Stimulated activated CD4-positive, alpha-beta T cell treated with anti-CD3 and anti-CD28 coated beads, Interleukin-1b, Interleukin-23, amount 100 ng/mL, for 1 hour (primary cell): Measurements from ENCODE around the gene FAM53B.

Source experiments
- DNase-seq, 2 donors: peaks; one replicate each; pipeline ENCODE4 v3.0.0-alpha.2; 2020; ENCODE audit warnings: low read depth in 2 of 2

FAM53B gene

DNA sequence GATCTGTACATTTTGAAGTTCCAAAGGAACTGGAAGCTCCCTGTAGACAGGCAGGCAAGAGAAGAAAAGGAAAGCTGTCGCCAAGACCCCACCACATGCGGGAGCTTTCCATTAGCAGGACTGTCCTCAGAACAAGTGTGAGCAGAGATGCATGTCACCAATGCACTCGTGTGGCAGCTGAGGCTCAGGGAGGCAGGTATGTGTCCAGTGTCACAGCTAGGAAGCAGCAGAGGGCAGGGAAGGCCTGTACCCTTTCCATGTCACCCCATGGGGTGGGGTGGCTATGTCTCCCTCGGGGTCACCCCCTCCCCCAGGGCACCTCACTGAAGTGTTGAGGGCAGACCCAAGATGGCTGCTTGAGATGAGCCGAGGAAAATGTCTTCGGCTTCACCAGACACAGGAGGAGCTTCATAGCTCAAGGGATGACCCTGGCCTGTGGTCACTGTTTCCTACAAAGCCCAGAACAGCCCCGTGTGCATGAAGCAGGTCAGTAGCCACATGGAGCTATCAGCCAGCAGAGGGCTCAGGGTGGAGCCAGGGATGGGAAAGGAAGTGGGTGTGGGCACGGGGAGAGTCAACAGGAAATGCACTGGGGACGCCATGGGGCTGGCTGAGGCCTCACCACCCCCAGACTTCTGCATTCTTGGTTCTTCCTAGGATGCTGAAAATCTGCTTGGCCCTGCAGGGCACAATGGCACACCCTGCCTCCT is 96.6 kb downstream of the FAM53B start:
- DNase-seq: peak in 1 of 2 donors; percentile 57

DNA sequence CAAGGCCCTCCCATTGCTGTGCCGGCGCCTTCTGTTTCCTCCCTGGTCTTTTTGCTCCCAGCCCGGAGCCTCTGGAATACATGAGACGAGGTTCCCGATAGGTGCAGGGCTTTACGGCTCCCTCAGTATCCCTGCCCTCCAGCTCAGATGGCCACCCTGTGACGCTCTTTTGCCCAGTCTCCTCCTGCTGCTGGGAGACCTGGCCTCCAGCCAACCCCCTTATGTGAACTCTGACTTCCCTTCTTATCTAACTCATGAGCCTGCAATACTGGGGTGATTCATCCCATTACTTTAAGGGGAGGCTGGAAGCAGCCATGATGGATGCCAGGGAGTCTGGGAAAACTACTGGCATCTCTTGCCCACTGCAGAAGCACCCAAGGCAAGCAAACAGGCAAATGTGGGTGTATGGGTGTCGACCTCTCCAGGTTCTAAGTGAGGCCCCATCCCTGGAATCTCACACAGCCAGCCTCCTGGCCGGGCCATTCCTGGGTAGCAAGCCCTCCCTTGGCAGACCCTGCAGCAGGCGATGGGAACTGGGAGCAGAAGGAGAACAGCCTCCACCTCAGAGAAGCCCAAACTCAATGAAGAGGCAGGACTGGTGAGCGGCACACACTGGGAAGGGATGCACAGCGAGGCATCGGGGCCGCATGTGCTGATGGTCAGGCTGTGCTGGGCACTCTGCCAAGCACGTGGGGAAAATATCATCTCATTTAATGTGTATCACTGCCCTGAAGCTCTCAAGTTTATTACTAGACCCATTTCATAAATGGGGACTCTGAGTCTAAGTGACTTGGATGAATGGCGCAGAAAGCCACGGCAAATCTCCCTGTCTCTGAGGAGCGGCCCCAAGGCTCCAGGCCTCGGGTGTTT is 97.5 kb downstream of the FAM53B start:
- DNase-seq: no peak

DNA sequence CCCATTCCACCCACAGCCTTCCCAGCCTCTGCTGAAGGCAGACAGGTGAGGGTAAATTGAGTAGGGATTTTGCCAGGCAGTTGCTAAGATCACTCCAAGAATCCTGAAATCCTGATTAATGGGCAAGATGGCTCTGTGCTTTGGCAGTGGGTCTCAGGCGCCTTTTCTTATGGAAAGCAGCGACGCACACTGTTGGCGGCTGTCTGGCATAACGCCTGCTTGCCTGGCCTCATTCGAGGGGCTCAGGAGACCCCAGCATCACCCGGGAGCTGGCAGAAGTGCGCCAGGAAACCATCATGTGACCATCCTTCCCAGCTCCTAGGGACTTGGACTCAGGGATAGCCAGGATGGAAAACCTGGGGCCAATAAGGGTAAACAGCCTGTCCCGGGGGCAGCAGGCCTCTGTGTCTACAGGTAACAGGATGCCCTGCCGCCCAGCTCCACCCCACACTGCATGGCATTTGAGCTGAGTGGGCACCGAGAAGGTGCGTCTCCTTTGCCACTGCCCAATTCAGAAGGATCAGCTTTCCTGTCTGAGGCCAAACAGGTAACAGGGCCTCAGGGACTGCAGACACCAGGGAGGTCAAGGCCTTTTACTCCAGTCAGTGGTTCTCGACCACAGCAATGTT is 98.6 kb downstream of the FAM53B start:
- no peak for DNase-seq

DNA sequence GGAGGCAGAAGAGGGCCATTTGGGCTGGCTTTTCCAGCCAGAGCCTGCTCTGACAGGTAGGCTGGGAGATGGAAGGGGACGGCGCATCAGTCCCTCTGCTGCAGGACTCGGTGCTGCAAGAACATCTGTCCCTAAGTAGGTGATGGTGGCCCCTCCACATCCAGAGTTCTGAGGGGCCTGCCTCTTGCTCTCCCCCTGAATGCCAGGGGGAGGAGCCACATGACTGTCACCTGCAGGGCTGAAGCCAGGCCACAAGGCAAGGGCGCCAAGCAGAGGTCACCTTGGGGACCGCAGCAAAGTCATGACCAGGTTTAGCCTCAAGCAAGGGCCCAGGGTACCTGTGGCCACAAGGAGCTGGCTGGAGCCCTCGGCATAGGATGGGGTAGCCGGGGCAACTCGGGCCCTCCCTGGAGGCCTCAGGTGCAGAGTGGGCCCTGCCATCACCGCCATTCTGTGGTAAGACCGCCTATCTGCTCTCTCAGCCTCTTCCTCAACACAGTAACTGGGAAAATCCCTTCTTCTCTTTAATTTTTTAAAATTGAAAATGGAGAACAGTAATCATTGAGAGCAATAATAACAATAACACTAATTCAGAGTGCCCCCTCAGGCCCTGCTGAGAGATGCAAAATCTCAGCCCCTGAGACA is 99.3 kb downstream of the FAM53B start:
- no peak for DNase-seq

DNA sequence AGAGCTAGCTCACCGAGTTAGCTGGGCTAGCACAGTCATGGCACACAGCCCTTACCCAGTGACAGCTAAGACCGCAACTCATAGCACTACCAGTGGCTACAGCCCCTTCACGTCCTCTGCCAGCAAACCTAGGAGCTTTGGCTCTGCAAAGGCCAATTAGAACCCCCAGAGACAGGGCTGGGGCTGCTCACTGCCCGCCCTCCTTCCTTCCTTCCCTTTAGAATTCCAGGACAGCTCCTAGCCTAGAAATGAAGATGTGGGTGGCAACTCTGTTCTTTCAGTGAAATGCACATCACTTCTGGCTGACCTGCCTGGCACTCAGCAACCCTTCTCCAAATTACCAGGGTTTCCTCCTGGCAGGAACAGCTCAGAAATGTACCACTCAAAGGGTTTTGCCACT is 99.9 kb downstream of the FAM53B start:
- no peak for DNase-seq

DNA sequence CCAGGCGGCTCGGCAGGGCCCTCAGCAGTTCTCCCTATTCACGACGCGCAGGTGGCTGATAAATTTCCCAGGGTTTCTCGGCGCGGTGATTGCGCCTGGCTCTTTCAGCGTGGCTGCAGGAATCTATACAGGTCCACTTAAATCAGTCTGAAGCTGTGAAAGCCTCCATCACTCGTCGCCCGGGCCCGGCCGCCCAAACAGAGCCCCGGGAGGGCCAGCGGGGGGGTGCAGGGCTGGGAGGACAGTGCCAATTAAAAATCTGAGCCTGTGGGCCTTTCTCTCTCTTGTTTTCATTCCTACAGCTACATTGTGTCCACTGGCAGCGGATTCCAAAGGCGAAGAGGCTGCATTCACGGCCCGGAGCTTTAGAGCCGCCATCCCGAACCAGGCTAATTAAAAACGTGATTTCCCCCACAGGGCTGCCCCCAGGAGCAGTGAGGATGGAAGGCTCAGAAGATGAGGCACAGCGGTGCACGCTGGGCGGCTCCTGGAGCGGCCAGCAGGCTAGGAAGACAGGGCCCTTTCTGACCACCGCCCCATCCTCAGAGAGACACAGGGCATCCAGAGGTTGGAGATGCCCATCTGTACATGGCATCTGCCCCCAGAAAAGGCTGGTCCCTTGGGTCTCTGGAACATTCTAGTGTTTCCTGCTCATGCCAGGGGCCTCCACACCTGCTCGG is 100.7 kb downstream of the FAM53B start:
- no peak for DNase-seq

DNA sequence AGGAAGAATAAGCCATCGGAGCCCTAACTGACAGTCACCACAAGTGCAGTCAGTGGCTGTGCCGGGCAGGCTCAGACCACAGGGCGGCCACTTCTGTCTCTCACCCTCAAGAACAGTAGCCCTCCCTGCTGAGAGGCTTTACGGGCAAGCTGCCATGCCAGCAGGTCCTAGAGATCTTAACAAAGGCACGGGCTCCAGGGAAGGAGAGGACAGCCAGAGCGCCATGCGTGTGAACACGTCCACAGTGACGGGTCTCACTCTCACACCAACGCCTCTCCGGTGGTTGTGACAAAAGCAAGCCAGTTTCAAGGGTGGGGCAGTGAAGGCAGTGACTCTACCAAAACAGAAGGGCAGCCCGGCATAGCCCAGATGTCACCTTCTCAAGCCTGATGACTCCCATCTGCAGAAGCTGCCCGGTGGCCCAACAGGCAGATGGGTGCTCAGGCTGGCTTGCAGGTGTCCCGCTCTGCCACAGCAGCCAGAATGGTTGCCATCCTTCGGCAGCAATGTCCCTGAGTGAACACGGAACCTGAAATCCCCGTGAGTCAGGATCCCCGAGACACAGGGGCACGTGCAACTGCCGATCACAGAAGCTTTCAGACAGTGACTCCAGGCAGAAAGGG is 102.0 kb downstream of the FAM53B start:
- DNase-seq: no peak

DNA sequence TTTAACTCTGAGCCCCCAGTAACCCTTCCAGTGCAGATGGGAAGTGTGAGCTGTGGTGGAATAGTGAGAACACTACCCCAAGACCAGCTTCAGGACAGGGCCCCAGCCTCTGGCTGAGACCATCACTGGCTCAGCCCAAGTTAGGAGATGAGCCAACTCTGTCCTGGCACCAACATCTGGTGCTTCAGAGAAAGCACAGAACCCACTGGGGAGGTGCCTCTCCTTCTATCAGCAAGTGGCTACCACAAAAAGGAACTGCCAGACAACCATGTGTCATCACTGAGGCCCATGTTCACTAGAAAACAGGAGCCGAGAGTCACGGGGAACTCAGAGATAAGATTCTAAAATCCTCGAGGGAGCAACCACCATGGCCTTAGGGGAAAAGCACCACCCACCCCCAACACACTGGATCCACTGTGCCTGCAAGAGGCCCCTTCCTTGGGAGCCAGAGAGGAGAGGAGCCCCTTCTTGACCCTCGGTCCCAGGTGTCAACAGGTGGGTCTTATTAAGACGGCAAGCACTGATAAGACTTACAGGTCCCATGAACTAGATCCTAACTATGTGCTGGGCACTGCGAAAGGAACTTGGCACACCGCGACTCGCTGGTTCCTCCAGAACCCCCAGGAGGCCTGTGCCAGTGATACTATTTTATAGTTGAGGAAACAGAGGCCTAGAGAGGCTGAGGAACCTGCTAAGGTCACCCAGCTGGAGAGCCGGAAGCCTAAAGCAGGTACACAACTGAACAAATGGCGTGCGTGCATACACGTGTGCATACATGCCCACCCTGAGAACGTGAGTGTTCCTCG is 102.7 kb downstream of the FAM53B start:
- DNase-seq: no peak

DNA sequence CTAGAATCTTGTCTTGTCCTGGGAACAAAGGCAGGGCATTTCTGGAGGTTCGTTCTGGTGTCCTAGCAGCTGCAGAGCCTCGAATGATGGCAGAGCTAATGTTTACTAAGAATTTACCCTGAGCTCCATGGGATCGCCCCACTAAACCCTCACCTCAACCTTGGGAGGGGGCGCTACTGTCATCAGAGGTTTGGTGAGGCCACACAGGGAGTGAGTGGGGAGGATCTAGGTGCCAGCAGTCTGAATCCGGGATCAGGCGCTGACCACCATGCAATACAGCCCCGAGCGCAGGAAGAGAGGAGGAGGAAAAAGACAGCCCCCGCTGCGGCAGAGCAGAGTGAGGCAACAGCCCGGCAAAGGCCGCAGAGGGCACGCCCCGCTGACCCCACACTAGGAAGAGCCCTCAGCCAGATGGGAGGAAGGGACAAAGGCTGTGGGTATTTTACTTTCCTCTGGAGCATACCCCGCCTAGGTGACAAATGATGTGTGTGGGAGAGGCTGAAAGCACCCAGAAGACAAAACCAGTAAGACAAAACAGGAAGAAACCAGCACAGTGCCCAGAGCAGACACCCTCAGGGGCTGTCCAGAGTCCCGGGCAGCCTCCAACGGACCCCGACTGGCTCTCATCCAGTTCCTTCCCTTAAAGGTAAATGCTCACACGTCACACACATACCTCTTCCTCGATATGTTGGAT is 103.5 kb downstream of the FAM53B start:
- DNase-seq: no peak

DNA sequence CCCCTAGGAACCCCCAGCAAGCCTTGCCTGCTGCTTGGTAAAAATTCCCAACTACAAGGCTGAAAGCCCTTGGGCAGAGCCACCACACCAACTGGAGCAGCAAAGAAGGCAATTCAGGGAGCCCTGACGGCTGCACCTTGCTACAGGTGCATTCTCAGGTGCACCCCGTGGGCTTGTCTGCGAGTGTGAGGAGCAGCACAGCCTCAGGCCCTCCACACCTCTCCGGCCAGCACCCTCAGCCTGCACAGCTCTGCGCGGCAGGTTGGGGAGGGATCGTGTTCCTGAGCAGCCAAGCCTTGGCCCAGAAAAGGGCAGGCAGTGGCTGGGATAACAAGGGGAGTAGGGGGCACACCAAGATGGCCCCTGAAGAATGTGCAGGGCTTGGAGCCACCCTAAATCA is 104.1 kb downstream of the FAM53B start:
- DNase-seq: no peak

DNA sequence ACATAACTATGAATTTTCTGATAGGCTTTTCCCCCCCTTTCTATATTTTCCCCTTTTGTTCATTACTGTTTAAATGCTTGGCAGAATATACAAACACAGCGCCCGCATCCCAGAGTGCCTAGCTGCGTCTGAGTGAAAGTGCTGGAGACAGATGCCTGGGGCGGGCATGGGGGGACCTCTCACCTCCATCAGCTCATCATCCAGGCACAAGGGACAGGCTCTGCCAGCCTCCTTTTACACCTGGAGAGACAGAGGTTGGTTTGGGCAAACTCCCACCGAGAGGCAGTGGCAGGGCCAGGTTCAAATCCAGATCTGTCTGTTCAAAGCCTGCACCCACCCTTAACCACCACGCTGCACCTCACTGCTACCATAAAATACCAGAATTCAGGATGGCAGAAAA is 104.5 kb downstream of the FAM53B start:
- no peak for DNase-seq

DNA sequence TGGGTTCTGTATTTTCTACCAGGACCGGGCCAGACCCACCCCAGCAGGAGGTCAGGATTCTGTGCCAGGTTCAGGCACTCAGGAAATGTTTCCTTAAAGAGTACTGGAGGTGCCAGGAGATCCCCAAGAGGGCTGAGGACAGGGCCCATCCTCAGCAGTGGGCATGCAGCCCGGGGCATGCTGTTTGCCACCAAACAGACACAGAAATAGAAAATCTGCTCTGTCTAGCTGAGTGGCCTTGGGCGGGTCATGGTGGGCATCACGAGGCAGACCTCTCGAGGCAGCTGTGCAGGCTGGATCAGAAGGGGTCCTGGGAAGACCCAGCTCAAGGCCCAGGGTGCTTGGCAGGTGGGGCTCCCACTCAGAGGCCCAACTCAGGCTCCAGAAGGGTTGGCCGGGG is 105.0 kb downstream of the FAM53B start:
- DNase-seq: no peak

DNA sequence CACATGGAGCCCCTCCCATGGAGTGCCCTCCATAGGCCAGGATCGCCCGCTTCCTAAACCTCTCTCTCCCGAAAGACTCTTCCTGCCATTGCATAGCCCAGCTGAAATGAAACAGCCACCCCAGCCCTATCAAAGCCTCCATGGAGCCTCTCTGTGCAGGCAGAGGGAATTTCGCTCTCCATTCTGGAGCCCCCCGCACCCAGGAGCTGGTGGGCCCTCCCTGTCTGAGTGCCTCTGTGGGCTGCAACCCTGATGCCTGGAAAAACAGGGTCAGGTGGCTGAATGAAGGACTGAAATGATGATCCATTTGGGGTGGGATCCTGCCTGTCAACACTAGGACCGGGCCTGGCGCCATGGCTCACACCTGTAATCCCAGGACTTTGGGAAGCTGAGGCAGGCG is 106.4 kb downstream of the FAM53B start:
- DNase-seq: no peak

DNA sequence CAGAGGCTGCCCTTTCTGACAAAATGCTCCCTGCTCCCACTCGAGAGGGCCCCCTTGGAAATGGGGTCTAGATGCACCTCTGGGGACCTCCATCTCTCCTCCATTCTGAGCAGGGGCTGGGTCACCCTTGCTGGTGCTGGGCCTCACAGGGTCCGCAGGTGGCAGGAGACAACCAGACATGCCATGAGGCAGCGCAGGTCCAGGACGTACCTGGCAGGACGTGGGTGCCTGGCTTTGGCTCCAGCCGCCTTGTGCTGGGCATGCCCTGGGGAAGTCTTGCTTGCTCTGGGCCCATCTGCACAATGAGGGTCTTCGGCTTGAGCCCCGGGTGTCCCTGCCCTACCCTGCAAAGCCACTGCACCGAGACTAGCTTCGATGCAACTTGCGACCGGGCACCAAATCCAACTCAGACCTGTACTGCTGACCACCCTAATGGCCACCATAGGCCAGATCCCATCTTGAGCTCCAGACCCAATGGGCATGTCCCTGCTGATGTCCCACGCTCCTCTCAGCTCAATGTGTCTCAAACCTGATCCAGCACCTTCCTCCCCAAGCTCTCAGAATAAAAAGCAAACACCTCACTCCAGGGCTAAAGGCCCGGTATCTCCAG is 107.0 kb downstream of the FAM53B start:
- DNase-seq: no peak

DNA sequence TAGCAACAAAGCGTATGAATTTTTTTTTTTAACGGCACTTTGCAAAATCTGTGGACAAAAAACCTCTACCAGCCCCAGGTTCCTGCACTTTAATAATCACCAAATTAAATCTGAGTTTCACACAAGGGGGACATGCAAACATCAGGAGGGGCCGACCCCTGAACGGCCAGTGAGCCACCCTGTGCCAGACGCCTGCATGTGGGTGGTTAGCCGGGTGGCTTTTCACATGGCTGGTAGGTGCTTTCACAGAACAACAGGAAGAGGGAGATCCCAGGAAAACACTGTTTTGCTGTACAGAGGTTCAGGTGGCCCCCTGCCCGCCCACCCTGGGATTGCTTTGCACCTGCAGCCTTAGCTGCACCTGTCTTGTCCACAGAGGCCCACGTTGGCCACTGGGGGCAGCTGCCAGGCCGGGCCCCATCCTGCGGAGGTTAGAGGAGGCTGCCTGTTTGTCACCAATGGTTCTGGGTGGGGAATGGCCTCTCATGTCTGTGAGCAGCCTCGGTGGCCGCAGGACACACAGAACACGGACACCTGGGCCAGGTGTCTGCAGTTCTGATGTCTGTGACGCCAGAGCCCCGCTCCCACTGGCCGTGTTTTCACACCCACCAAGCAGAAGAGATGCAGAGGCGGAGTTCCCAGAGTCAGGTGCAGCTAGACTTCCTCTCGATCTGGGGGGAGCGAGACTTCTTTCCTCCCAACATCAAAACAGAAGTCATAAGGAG is 107.7 kb downstream of the FAM53B start:
- DNase-seq: no peak

DNA sequence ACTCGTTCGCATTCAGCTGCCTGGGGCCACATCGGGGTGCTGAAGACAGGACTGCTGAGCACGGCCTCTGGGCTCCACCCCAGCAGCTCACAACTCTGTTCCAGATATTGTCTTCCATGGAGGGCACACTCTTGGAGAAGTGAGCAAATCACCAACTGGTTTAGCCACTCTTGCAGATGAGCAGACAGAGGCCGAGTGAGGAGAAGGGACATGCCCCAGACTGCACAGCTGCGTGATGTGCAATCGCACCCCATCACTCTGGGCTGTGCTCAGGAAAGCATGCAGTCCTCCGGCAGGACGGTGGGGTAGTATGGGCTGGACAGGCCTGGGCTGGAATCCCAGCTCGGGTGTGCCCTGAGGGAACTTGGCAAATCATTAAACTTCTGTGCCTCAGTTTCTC is 111.6 kb downstream of the FAM53B start:
- no peak for DNase-seq

DNA sequence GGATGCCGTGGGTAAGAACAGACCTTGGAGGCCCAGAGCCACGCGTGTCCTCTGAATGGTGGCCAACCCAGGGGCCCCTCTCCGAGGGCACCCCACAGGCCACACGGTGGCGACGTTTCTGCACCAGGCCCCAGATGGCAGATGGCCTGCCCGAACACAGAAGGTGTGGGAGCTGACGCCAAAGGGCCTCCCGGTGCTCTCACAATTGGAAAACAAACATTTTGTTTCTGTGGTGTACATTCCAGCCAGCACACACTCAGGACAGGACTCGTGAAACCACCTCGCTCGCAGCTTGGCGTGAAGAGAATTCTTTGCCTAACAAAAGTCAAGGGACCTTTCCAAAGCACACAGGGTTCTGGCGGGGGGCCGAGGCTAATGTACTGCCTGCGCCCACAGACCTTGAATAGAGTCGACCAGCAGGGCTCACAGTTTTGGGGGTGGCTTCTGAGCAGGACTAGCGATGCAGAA is 112.1 kb downstream of the FAM53B start:
- DNase-seq: no peak

DNA sequence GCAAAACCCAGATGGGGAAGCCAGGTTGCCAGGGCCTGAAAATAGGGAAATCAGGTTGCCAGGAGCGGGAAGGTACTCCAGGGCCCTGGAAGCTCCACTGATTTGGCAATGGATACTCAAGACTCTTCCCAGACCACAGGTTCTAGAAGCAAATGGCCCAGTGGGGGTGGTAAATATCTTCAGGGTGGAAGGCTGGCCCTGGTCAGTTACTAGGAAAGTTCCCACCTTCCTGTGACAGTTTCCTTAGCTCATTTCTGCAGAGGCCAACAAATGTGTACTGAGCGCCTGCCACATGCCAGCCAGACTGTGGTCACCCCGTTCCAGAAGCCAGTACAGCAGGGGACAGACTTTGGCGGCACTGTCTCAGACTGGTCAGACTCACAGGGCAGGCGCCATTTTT is 113.6 kb downstream of the FAM53B start:
- no peak for DNase-seq

DNA sequence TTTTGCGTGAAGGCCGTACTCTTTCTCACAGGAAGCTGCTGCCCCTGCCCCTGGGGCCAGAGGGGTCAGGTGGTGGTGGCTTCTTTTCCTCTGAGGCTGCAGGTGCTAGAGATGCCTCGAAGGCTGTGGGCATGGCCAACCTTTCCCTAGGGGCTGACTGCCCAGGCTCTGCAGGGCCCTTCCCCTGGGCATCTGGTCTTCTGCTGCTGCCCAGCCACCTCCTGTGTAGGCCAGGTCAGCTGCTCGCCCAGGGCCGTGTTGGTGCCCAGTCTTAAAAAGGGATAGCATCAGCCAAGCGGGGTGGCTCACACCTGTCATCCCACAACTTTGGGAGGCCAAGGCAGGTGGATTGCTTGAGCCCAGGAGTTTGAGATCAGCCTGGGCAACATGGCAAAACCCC is 114.3 kb downstream of the FAM53B start:
- DNase-seq: no peak
